SKM-1 treated with dmso at 0.1 percent for 144 hours (cell line): ENCODE results near the gene VPS11.
A peak's percentile ranks its signal among the peaks of the same experiment; 100 is the strongest.

Source experiments
- DNase-seq: peaks from one replicate; lab custom pipeline; 2025; ENCODE audit not compliant: unreplicated experiment; lab: John Stamatoyannopoulos, UW

The VPS11 gene

DNA sequence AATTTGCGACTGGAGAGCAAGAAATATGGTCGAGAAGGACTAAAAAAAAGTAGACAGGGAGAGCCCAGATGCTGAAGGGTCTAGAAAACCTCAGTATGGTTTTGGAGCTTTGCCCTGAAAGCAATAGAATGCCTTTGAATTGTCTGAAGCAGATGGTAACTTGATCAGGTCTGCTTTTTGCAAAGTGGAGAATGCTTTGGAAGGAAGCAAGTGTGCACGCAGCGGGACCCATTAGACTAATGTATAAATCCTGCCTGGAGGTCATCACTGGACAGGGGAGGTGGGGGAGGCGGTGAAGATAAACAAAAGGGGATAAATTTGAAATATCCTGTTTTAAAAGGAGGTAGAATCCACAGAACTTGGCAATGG is 53.0 kb downstream of the VPS11 start:
- DNase-seq, result no peak

DNA sequence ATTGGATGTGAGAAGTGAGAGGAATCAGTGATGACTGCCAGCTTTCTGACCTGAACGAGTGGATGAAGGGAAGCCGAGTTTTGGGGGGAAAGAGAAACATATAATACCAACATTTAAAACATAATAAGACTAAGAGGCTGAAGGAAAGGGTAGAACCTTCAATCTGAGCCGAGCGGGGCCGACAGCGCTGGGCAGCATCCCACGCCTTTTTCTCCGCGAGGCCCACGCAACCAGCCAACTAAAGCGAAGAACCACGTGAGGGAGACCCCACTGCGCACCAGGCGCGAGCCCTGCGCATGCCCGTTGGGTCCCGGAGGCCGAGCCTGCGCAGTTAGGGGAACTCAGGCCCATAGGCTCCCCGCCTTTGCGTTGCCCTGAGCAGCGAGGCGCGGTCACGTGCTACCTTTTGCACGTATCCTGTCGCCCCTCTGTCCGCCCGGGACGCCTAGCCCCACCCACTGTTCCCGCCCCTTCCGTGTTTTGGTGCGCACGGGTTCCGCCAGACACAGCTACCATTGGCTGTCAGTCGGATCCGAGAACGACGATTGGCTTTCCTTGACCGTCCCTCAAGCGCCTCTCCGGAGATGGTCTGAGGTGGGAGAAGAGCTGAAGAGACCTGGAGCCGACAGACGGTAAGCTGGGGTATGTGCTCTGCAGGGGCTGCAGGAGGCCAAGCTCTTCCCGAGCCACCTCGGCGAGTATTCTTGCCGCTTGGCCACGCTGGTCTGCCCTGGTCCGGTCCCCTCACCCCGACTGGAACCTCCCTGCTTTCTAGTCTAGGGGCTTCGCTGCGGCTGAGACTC is 53.6 kb downstream of the VPS11 start, which contains the start of gene HINFP:
TSS of gene HINFP (plus strand) at position 573 of the 803 bp plus-strand sequence. CDS start 5,365 bp downstream, outside the sequence.
- DNase-seq, result peak; percentile 99

- no peak for DNase-seq
These were observed 54.1 kb downstream of the VPS11 start for GRCh38 chr11:119121811-119122124.

DNA sequence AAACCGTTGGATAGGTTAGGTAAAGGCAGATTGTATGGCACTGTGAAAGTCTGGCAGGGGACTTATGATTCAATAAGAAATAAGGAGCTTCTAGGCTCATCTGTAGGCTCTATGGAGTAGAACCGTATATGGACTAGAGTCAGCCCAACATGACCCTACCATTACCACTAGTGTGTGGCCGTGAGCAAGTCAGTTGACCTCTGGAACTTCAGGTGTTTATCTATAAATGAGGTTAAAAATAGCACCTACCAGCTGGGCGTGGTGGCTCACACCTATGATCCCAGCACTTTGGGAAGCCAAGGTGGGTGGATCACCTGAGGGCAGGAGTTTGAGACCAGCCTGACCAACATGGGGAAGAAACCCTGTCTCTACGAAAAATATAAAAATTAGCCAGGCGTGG is 58.2 kb downstream of the VPS11 start:
- no peak for DNase-seq

DNA sequence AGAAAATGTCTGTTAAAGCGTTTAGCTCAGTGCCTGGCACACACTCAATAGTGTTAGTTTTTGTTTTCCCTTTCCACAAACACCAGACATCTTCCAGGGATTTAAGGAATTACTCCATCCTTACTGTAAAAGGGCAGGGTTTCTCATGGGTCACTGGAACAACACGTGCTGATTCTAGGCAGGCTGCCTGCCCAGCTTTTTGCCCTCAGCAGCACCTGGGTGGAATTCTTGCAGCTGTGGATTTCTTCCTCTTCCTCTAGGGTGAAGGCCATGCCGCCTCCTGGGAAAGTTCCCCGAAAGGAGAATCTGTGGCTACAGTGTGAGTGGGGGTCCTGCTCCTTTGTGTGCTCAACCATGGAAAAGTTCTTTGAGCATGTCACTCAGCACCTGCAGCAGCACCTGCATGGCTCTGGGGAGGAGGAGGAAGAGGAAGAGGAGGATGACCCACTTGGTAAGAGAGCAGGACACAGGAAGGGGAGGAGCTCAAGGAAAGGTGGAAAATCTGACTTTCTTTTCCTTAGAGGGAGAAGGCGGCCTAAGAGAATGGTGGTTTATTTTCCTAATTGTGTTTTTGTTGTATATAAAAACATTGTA is 59.2 kb downstream of the VPS11 start:
- no peak for DNase-seq

GRCh38 chr11:119130662-119131061 is 63.0 kb downstream of the VPS11 start:
- DNase-seq, result no peak
